Pulmonary artery endothelial cell (primary cell): ENCODE results near the gene NPHS1. TPM values are rescaled to one million over a fixed set of nuclear protein-coding genes. Genes with fewer than 3 reads are reported as not detected.
"Not testable (repeated sequence)": the region's sequence is repeated elsewhere in the genome, so short reads cannot be mapped to it uniquely, and the experiment has no call there.

Experiments
- DNase-seq: peaks from one replicate; pipeline ENCODE4 v3.0.0-alpha.2; 2011; ENCODE audit warnings: low read depth, low spot score
- total RNA-seq: library from RNA; depleted of rRNA; stranded (reverse); fragments of >200 nt; gene quantifications from 2 replicates; pipeline ENCODE4 v1.2.3, GENCODE V29; 2014

The NPHS1 gene
- total RNA-seq, 1 donor from 2014 or later = not detected

GRCh38 chr19:35816262-35816661 is 36.0 kb downstream of the NPHS1 start:
- DNase-seq = no peak

DNA sequence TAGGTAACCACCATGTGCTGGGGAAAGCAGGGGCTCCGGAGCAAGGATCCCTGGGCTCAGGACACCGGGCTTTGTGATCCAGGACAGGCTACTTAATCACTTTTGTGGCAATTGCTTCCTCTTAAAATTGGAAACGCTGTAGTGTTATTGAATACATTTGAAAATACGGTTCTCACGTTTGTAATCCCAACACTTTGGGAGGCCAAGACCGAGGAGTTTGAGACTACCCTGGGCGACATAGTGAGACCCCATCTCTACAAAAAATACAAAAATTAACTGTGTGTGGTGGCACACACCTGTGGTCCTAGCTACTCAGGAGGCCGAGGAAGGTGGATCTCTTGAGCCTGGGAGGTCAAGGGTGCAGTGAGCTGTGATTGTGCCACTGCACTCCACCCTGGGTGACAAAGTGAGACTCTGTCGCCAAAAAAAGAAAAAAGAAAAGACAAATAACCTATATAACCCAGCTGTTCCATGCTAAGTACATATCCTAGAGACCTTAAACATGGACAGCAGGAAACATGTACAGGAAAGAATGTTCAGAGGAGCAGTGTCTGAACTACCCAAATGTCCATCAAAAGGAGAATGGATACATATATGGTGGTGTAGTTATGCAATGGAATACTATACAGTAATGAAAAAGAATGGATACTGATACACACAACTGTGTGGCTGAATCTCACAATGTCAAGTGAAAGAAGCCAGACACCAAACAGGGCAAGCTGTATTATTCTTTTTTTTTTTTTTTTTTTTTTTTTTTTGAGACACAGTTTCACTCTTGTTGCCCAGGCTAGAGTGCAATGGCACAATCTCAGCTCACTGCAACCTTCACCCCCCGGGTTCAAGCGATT is 39.0 kb downstream of the NPHS1 start:
- no peak for DNase-seq

DNA sequence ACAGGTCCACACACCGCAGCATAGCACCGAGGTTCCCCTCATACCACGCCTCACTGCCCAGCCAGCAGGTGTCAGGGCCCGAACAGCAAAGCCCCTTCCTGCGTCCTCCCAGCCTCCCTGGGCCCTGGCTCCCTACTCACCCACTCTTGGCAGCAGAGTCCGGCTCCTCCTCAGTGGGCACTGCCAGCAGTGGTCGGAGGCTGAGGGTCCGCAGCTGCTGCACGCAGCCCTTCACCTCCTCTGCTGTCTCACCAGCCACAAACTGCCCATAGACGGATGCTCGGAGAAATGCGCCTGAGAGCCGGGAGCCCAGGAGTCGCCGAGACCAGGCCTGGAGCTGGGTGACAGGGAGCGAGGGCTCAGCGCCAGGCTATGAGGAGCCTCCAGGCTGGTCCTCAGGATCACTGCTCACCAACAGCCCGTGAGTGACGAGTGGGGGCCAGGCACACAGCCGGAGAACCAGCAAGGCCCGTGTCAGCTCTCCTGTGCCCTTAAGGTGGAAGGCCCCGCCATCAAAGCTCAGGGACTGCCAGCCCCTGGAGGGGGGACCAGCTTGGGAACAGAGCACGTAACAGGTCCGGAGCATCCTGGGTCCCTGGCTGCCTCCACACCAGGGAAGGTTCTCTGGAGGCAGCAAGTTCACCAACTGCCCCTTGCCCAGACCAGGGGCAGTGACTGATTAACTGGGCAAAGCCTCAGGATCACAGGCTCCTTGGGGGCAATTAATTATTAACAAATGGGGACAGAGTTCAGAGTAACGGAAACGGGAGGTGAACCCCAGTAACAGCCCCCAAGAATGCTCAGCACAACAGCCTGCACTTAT is 39.9 kb downstream of the NPHS1 start, which contains the start of gene PRODH2:
Gene PRODH2 (minus strand): TSS at position 626 of the 823 bp plus-strand sequence. CDS start 40 bp downstream, at position 586.
- DNase-seq = no peak

DNA sequence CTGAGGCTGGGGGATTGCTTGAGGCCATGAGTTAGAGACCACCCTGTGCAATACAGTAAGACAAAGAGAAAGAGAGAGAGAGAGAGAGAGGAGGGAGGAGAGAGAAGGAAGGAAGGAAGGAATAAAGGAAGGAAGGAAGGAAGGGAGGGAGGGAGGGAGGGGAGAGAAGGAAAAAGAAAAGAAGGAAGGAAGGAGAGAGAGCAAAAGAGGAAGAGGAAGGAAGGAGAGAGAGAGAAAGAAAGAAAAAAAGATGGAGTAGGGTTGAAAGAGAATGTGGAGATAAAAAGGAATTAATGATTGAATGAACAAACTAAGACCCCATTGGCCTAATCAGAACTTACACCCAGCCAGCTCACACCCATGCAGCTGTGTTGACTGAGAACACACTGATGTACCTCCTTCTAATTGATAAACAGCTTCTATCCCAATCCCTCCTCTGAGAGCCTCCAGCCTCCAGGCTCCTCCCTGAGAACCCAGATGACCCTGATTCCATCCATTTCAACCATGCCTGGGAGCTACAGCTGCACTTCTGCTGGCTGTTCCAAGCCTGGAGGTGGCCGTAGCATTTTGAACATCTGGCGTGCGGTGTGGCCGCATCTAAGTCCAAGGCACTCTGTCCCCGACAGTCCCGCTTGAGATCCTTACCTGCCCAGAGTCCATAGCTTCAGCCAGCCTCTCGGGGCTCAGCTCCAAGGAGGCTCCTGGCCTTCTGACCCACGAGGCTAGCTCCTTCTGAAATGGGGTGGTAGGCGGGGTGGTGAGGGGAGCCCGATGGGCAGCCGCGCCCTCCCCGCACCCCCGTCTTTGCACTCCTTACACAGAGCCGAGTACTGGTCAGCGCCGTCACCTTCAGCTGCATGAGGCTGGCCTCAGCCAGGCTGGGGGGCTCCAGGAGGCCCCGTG is 40.7 kb downstream of the NPHS1 start:
- DNase-seq = no peak

GRCh38 chr19:35807633-35808032 is 44.7 kb downstream of the NPHS1 start:
- no peak for DNase-seq

GRCh38 chr19:35806597-35806996 is 45.7 kb downstream of the NPHS1 start:
- DNase-seq = no peak

DNA sequence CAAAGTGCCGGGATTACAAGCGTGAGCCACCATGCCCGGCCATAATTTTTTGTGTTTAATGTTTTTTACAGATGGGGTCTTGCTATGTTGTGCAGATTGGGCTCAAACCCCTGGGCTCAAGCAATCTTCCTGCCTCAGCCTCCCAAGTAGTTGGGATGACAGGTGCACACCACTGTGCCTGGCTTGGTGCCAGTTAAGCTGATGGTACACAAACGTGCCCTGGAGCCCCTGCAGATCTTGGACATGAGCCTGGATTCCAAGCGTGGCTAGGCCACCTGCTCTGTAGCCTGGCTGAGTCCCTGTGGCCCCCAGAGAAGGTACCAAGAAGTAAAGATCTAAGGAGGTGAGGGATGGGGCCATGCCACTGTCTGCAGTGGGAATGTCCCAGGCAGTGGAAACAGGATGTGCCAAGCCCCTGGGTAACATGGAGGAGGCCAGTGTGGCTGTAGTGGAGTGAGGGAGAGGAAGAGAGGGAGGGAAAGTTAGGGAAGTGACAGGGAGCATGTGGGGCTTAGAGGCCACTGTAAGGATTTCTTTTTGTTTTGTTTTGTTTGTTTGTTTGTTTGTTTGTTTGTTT is 46.7 kb downstream of the NPHS1 start:
- DNase-seq = no peak

DNA sequence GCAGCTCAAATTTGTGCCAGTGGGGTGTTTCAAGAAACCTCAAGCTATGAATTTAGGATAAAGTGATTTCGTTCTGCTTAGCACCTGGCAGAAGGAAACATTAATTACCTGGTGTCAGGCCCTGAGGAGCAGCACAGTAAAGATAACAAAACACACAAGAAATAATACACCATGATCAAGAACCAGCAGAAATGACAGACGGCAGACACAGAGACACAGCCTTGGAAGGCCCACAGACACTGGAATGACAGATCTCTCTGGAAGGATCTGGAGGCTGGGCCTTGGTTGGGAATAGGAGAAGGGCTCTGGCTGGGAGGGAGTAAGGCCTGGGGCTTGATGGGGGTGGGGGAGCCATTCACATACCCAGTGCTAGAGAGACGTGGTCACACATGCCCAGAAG is 50.5 kb downstream of the NPHS1 start:
- no peak for DNase-seq

- DNase-seq = no peak
Observed at GRCh38 chr19:35797663-35798062, 54.6 kb downstream of the NPHS1 start.

DNA sequence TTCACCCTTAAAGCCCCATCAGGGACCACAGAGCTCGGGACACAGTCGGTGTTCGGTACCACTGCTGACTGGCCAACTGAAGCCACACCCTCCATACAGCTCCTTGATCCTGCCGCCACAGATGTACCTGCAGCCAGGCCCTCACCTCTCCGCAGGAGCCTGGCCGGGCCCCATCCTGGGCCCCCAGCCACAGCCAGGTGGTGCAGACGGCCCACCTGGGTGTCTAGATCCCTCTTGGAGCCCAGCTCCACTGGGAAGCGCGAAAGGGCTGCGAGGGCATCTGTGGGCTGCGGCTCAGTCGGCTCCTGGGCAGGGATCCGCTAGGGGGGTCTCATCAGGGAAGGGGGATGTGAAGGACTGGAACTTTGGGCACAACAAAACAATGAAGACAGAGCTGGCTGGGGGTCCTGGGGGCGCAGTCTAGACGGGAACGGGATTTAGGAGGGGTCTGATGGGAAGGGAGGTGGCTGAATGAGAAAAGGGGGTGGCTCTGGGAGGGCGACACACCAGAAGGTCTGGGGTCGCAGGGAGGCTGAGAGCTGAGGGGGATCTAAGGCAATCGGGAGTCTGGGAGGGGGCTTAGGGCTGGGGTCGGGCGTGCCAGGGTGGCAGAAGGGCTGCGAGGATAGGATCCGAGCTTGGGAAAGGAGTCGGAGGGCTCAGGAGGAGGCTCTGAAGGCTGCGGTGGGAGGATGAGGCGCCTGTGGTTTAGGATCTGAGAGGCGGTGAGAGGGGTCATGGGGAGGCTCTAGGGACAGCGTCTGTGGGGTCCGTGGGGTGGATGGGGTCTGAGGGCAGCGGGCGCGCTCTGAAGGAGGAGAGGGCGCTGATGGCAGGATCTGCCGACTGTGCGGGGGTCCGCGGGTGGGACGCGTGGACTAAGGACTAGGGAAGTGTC is 55.4 kb downstream of the NPHS1 start:
- no peak for DNase-seq

GRCh38 chr19:35795564-35795963 is 56.7 kb downstream of the NPHS1 start:
- not testable (repeated sequence) for DNase-seq

GRCh38 chr19:35793381-35794165 is 58.7 kb downstream of the NPHS1 start:
- DNase-seq = no peak

DNA sequence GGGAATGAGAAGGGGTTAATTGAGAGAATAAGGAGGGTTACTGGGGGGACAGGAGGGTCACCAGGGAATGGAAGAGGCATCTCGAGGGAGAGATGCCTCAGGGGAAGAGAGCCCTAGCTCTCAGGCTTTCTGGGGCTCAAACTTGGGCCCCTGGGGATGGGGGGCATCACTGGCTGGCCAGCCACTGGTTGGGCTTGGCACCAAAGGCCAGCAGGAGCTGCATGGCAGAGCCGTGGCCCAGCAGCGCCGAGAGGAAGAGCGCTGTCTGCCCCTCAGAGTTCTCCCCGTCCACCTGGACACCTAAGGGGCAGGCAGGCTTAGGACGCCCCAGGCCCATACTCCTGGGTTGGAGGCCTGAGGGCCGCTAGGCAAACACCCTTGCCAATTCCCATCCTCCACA is 59.4 kb downstream of the NPHS1 start:
- no peak for DNase-seq

- DNase-seq = no peak
Observed at GRCh38 chr19:35792312-35792711, 60.0 kb downstream of the NPHS1 start.

GRCh38 chr19:35791814-35792279 is 60.5 kb downstream of the NPHS1 start:
- no peak for DNase-seq

- DNase-seq = no peak
Observed at GRCh38 chr19:35790981-35791813, 61.1 kb downstream of the NPHS1 start.

DNA sequence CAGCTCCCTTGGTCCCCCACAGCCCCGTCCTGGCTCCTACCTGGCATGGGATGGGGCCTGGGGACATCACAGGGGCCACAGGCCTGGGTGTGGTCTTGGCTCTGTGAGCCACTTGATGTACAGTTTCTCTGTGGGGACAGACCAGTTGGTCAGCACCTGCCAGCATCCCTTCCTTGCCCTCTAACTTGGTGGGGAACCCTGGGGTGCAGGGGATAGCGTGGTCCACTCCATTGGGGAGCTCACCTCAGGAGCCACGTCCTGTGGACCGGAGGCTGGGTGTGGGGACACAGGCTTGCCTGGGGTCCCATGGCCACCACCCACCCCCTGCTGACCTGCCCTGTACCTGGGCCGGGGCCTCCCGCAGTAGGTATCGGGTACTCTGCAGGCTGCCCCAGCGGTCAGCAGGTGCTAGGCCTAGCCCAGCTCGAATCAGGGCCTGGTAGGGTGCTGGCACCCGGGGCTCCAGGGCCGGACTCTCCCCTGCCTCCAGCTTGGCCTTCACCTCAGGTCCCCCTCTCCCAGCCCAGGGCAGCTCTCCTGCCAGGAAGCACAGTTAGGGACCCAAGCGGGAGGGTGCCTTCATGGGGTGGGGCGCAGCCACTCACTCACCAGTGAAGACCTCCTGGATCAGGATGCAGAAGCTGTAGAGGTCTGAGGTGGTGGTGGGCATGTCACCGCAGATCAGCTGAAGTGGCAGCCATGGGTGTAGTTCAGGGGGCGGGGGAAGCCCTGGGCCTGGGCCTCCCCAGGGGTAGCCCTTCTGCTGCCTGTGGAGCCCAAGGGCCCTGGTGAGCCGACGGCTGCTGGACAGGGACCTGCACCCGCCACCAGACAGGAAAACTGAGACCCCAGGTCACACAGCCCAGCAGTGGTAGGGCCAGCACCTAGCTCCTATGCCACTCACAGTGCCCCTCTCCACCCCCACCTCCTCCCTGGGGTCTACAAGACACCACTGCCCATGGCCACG is 62.0 kb downstream of the NPHS1 start:
- DNase-seq = no peak
